Iris pigment epithelial cell (primary cell): ENCODE measurements around the gene MVB12B.

ENCODE experiments used
- DNase-seq: peaks from one replicate; pipeline ENCODE4 v3.0.0-alpha.2; 2011; ENCODE audit warnings: low read depth

MVB12B gene

DNA sequence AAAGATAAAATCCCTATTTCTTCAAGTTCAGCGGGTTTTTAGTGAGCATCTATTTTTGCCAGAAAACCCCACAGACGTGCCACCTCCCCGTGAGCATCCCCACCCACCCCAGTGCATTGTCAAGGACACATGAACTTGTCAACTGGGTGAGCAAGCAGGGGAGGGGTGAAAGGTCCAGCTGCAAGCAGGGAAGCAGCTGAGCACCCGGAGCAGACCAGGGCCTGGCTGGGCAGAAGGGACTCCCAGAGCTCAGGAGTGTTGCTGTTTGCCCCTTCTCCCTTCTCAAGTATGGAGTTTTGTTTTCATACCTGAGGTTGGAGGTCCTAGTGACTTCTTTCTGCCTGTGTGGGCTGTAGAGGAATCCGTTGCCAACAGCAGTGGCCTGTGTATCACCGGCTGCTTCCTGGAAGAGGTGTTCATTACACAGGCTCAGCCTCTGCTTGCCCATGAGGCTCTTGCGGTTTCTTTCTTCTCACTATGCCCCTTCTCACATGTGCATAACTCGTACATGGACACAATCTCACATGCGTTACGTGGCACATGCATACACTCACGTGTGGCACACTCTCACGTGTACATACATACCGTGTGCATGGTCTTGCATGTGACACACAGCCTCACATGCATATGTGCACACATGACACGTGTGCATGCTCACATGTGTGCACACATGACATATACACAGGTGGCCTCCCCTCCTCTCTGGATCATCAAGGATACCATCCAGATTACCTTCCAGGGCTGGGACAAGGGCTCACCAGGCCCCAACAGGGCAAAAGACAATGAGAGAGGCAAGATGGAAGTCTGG, 126.7 kb downstream of the MVB12B start:
- DNase-seq, result no peak

DNA sequence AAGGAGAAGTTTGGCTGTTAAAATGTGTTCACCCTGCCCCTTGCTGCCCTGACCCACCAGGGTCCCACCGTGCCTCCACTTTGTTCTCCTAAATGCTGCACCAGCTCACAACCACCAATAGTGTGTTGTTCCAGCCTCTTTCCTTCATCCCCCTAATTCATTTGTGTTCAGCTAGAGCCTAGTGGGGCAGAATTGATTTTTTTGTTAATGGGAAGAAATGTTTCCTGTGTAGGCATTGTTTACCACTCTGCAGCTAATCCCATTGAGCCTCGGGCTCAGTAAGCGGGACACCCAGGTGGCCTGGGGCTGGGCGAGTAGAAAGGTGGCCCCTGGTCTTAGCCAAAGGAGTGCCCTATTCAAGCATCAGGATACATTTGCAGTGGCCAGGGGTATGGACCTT, 127.6 kb downstream of the MVB12B start:
- no peak for DNase-seq

- DNase-seq, result no peak
Observed at GRCh38 chr9:126454795-126455194, 128.2 kb downstream of the MVB12B start.

GRCh38 chr9:126456441-126457174, 130.0 kb downstream of the MVB12B start:
- DNase-seq, result peak; percentile 14

GRCh38 chr9:126457175-126457547, 130.5 kb downstream of the MVB12B start:
- DNase-seq, result no peak

DNA sequence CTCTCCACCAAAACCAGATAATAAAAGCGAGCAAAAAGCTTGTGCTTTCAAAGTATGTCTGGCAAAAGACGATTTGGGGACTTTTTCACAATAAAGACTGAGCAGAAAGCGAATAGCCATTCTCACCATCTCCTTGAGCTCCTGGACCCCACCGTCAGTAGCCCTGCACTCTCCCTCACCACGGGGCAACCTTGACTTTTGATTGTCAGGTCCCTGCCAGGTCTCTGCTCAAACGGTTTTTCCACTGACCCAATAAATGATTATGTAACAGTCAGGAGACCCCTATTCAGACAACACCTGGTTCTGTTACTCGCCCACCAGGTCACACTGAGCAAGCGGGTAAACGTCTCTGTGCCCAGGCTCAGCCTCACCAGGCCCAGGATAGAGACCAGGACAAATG, 131.3 kb downstream of the MVB12B start:
- no peak for DNase-seq

- DNase-seq, result no peak
Observed at GRCh38 chr9:126459126-126459525, 132.5 kb downstream of the MVB12B start.

DNA sequence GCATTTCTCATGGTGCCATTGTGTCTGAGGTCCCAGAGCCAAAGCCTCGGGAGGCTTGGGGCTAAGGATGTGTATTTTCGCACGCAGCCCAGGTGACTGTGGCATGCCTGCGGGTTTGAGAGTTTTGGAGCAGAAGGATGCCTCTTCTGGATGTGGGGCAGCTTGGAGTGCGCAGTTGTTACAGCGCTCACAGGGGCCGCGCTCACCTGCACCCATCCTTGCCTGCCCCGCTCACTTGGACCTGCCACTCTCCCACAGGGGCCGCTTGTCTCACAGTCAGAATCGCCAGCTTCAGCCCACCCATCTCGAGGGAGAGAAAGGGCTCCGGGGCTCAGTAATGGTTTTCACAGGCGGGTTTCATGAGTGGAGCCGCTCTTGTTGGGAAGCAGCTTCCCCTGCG, 132.9 kb downstream of the MVB12B start:
- no peak for DNase-seq

DNA sequence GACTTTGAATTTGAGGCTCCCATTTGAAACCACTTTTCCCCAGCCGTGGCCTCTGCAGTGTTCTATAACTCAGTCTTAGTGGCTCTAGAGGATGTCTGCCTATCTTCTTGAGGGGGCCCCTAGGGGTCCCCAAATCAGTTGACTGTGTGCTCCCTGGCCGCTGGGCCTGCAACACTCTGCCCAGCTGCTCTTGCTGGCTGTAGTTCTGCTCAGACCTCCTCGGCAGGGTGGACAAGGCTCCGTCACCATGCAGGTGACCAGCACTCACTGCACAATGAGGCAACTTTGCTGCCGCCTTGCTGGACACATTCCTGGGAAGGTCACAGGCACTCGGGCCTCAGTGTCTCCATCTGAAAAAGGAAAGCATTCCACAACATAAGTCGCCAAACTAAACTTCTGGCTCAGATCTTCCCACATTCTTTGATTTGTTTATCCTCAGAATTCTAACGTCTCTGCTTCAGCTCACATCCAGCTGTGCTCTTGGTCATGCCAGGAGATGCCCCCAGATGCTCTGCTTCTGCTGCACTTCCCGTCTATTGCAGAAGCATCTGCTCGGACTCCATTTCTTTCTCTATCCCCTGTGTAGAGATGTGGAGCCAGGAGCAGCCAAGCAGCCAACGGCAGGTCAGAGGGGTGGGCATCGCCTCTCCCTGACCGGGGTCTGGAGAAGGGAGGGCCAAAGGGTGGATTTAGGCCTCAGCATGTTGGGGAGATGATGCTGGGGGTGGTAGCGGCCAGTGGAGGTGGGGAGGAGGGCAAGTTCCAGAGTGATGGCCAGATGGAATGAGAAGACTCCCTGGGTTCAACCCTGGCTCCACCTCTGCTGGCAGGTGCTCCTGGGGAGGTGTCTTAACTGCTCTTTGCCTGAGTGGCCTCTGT, 133.6 kb downstream of the MVB12B start:
- DNase-seq, result no peak

- no peak for DNase-seq
Observed at GRCh38 chr9:126461029-126461428, 134.4 kb downstream of the MVB12B start.

DNA sequence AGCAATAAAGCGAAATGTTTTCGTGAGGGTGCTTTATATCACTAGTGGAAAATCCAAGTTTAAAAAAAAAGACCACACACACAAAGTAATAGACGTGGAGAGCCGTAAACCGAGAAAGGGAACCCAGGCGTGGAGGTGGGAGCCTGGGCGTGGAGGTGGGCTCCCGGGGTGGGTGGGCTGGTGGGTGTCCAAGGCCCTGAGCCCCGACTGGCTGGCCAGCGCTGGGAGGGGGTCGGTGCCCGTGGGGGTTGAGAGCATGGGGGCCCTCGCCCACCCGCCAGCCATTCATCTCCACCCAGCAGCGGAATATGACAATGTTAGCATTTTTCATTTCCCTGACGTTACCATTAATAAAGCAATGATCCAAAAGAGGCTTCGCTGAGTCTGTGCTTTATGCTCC, 135.0 kb downstream of the MVB12B start:
- DNase-seq, result no peak

GRCh38 chr9:126462617-126463016, 136.0 kb downstream of the MVB12B start:
- DNase-seq, result no peak

- no peak for DNase-seq
Observed at GRCh38 chr9:126463426-126463825, 136.8 kb downstream of the MVB12B start.

DNA sequence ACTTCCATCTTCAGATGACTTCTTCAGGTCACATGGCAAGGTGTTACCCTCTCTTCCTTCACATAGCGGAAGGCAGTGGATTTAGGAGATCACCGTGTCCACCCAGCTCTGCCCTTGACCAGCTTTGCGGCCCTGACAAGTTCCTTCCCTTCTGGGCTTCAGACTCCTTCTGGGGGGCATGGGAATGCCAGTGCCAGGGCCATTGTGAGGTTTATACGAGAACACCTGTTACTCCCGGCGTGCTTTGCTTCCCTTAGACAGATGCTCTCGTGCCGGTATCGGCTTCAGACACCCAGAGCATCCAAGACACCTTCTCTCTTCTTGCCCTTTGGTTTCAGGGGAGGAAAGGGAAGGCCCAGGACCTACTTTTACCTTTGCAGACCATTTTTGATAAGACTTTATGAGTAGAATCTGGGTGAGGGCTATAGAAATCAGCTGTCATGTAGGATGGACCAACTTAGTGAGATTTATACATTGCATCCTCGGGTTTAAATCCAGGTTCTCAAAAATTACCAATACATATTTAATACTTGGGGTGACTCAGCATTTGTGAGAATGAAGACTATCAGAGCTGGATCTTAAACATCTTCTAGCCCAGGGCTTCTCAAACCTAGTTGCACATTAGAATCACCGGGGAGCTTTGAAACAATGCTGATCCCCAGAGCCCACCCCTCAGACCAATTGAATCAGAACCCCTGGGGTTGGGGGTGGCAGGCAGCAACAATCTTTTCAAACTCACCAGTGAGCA, 138.2 kb downstream of the MVB12B start:
- no peak for DNase-seq

GRCh38 chr9:126465977-126466376, 139.3 kb downstream of the MVB12B start:
- DNase-seq, result no peak

GRCh38 chr9:126468141-126468825, 141.7 kb downstream of the MVB12B start:
- DNase-seq, result no peak

DNA sequence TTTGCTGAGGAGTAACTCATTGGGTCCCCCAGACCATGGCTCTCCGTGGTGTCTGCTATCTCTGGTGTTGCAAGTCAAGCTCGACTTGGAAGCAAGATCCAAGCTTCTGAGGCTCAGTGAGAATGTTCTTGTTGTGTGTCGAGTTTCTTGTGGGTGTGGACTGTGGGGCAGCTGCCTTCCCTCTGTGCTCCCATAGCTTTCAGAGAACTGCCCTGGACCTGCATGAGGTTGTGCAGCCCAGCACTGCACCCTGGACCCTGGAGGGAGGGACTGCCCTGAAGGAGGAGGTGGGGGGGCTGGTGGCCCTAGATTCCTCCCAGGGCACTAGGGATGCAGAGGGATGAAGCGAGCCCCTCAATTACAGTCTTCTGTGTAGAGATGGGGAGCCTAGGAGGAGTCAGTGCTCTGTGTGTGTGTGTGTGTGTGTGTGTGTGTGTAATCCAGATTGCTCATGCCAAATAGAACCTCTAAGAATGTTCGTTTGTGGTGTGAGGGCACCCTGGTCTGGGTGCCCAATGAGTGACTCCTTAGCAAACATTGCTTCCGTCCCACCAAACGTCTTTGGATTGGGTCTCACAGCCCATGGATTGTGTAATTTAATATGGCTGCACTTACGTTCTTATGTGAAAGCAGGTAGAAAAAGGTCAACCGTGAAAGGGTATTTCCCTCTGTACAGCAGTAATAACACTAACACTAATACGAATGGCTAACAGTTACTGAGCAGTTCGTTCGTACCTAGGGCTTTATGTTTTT, 143.8 kb downstream of the MVB12B start:
- DNase-seq, result peak; percentile 12

DNA sequence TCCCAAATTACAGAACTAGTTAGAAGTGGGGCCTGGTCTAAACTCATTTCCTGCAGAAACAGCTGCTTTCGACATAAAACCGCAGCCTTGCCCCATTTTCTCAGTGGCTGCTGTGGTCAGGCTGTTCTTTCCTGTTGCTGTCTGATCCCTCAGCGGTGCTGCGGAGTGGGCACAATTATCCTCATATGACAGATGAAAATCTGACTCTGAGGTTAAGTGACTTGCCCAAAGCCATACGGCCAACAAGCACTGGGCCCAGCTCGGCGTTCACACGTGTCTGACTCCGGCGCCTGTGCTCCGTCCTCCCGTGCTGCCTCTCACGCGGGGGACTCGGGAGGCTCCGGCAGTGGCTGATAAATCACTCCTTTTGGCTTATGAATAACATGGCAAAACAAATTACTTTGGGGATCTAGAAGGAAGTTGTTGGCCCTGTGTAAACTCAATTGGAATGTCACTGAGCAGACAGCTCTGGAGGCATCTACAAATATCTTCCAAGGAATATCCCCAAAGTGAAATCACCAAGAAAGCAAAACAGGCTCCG, 144.5 kb downstream of the MVB12B start:
- peak; percentile 81 for DNase-seq

- no peak for DNase-seq
Observed at GRCh38 chr9:126472198-126472947, 145.7 kb downstream of the MVB12B start.

GRCh38 chr9:126472948-126473298, 146.3 kb downstream of the MVB12B start:
- no peak for DNase-seq
